Body of pancreas (tissue), 4 donors: ENCODE measurements around the gene C3orf85.

Experiments used
- CTCF ChIP-seq, 7 experiments: fragments of 450-650 bp in 4 of 7; fragments of 200-600 bp in 3 of 7; sonication (generic) in 3 of 7; IDR thresholded peaks; one replicate each; pipeline ENCODE4 v1.5.1; 2016 to 2019; ENCODE audit warnings: antibody characterized with exemption in 7 of 7
- POLR2A ChIP-seq, 3 donors: fragments of 450-650 bp; IDR thresholded peaks; one replicate each; pipeline ENCODE4 v1.6.1; 2016; ENCODE audit warnings: antibody characterized with exemption in 3 of 3, mild to moderate bottlenecking in 2 of 3

- TF ChIP-seq CTCF (IDR thresholded peaks at IDR 0.05) (no peak), POLR2A (IDR thresholded peaks at IDR 0.05) (no peak)
Observed at GRCh38 chr3:109117939-109118338, 18.6 kb upstream of the C3orf85 start, which contains the start of gene MORC1.
